Right lobe of liver (tissue), 4 donors: ENCODE results near the gene DPT.

Source experiments
- POLR2A ChIP-seq: fragments of 450-650 bp; IDR thresholded peaks from one replicate; pipeline ENCODE4 v1.6.1; 2017; ENCODE audit warnings: antibody characterized with exemption, mild to moderate bottlenecking
- TF ChIP-seq, protein P1 (sequence below), 4 donors: fragments of 200-600 bp in 3 of 4; fragments of 450-650 bp in 1 of 4; IDR thresholded peaks; one replicate each; pipeline versions ENCODE4 v1.5.1 to v1.8.0; 2016 to 2022; ENCODE audit warnings: antibody characterized with exemption in 4 of 4, mild to moderate bottlenecking in 2 of 4
- donor health status: DM: no; HTN: no; CAD: no.
- donor health status: DM: no; HTN: no; CAD: no.
- donor health status: DM: no; HTN: yes; CAD: no.

DNA sequence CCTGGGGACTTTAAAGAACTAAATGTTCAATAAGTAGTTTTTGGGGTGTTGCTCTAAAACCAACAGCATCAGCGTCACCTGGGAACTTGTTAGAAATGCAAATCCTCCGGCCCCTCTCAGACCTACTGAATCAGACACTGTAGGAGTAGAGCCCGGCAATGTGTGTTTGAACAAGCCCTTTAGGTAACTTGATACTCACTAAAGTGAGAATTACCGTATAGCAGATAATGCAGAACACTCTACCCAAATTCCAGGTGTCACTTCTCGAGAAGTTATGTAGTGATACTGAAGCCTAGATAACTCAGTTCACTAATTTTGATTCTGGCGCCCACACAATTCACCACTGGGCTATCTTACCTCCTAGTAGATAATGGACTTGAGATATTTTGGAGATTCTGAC lies 3.7 kb upstream of the DPT start:
- TF ChIP-seq, protein P1, sequence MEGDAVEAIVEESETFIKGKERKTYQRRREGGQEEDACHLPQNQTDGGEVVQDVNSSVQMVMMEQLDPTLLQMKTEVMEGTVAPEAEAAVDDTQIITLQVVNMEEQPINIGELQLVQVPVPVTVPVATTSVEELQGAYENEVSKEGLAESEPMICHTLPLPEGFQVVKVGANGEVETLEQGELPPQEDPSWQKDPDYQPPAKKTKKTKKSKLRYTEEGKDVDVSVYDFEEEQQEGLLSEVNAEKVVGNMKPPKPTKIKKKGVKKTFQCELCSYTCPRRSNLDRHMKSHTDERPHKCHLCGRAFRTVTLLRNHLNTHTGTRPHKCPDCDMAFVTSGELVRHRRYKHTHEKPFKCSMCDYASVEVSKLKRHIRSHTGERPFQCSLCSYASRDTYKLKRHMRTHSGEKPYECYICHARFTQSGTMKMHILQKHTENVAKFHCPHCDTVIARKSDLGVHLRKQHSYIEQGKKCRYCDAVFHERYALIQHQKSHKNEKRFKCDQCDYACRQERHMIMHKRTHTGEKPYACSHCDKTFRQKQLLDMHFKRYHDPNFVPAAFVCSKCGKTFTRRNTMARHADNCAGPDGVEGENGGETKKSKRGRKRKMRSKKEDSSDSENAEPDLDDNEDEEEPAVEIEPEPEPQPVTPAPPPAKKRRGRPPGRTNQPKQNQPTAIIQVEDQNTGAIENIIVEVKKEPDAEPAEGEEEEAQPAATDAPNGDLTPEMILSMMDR (IDR thresholded peaks at IDR 0.05): no peak
- no peak for TF ChIP-seq POLR2A
